Stimulated activated CD8-positive, alpha-beta memory T cell treated with anti-CD3 and anti-CD28 coated beads, Interleukin-2, amount 100 ng/mL, for 48 hours (primary cell): ENCODE results near the gene ABCC1.
"Not testable (repeated sequence)": the region's sequence is repeated elsewhere in the genome, so short reads cannot be mapped to it uniquely, and the experiment has no call there.

Experiments used
- DNase-seq, 2 donors: peaks; one replicate each; pipeline ENCODE4 v3.0.0-alpha.2; 2020; ENCODE audit warnings: low read depth in 2 of 2

The ABCC1 gene

GRCh38 chr16:15946257-15947044, 3.0 kb upstream of the ABCC1 start:
- DNase-seq: no peak

DNA sequence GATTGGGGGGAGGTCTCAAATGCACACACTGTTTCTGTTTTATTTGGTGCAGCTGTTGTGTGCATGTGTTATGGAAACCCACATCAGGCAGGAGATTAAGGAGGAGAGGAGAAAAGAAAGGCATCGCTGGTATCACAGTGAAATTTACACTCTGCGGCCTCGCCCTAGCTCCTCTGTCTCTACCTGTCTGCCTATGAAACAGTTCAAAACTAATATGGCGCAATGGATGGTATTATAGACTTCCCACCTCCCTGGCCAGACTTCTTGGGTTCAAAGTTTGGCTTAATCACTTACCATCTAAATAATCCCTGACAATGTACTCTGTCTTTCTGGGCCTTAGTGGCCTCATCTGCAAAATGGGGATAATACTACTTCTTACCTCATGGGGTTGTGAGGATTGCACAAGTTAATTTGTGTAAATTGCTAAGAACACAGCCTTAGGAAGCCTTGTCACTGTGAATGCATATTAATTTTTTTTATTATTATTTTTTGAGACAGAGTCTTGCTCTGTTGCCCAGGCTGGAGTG, 1.4 kb upstream of the ABCC1 start:
- DNase-seq: no peak

- DNase-seq: no peak
These were observed 745 bp upstream of the ABCC1 start for GRCh38 chr16:15948532-15949209.

DNA sequence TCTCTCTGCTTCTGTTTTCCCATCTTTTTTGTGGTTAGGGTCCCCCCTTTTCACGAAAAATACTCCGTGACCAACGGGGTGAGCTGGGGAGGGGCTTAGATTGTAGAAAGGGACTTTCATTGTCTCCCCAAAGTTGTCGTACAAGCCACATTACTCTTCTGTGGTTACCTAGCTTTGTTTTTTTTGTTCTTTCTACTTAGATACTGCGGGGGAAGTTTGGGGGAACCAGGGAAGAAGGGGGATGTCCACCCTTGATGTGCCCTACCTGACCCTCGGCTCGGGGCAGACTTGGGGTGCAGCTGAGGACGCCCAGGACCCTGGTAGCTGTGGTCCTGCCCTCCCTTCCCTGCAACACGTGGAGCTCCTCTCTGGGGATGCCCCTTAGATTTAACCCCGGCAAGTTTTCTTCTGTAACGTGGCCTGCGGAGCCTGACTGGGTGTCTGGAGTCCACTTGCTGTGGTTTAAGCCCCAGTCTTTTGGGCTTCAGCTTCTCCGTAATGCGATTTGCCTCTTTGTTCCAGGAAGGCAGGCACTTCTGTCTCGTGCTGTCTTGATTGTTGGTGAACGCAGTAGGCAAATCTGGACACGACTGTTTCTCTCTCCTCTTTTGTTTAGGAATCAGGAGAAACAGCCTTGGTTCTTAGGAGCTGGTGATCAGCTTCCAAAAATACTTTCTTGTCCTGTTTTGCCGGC, 892 bp downstream of the ABCC1 start:
- DNase-seq: peak; percentile 13 to 31

DNA sequence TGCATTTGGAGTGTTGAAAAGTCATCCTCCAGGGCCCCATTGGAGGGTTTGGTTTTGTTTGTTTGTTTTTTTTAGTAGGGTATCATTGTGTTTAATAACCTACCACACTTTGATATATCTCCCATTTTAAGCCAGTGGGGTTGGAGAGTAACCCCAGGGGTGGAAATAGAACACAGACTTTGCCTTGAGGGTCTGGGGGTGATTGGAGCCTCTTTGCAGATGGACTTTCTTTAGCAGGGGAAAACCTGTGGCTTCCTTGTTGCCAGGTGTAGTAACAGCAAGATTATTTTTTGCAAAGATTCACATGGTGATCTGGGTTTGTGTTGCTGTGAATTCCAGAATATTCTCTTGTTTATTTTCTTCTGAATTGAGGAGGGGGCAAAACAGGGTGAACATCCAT, 1.5 kb downstream of the ABCC1 start:
- DNase-seq: no peak

DNA sequence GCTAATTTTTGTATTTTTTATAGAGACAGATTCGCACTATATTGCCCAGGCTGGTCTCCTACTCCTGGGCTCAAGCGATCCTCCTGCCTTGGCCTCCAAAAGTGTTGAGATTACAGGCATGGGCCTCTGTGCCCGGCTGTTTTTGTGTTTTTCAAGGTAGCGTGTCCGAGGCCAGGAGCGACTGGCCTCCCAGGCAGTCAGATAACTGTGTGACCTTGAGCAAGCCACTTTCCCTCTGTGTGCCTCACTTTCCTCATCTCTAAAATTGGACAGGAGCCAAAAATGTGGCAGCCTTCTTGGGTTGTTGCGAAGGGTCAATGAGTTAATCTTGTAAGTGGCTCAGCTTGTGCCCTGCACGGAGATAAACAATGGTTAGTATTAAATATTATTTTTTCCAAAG, 2.4 kb downstream of the ABCC1 start:
- DNase-seq: no peak

GRCh38 chr16:15952265-15952711, 2.9 kb downstream of the ABCC1 start:
- DNase-seq: no peak

GRCh38 chr16:15953477-15953876, 4.1 kb downstream of the ABCC1 start:
- no peak for DNase-seq

- no peak for DNase-seq
These were observed 4.8 kb downstream of the ABCC1 start for GRCh38 chr16:15953929-15954813.

- no peak for DNase-seq
These were observed 5.4 kb downstream of the ABCC1 start for GRCh38 chr16:15954814-15955151.

DNA sequence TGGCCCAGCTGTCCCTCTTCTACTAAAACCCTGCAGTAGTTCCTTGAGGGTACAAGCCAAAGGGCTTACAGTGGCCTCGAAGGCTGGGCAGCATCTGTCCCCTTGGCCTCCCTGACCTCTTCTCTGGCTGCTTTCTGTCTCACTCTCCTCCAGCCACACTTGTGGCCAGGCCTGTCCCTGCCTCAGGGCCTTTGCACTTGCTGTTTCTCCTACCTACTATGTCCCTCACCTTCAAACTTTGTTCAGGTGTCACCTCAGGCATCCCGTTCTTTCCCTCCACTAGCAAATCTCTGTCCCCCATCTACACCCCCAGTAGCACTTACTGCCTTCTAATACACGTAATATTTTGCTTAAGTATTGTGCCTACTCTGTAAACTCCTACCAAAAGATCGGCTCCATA, 6.0 kb downstream of the ABCC1 start:
- DNase-seq: no peak

GRCh38 chr16:15956106-15956505, 6.7 kb downstream of the ABCC1 start:
- DNase-seq: not testable (repeated sequence)

- peak in 1 of 2 donors; percentile 14 for DNase-seq
These were observed 9.4 kb downstream of the ABCC1 start for GRCh38 chr16:15958703-15959348.

- no peak for DNase-seq
These were observed 10.9 kb downstream of the ABCC1 start for GRCh38 chr16:15960124-15960971.

GRCh38 chr16:15961060-15961511, 11.7 kb downstream of the ABCC1 start:
- peak in 1 of 2 donors; percentile 50 for DNase-seq

DNA sequence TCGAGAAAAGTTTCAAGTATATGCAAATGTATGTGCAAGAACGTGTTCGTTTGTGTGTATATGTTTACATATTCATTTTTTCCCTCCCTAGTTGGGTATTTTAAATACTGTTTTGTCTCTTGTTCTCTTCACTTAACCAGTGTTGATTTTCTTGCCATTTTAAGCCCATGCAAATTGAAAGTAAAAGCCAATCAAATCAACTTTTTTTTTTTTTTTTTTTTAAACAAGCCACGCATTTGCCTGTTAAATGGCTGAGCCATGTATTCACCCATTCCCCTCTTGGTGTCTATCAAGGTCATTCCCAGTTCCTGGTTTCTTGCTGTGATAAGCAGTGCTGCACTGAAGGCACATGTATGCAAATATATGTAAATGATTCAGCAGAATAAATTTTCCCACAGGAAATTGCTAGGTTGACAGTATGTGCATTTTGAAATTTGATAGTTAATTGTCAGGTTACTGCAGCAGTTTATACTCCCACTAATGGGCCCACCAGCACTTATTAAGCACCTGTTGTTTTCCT, 12.2 kb downstream of the ABCC1 start:
- no peak for DNase-seq

DNA sequence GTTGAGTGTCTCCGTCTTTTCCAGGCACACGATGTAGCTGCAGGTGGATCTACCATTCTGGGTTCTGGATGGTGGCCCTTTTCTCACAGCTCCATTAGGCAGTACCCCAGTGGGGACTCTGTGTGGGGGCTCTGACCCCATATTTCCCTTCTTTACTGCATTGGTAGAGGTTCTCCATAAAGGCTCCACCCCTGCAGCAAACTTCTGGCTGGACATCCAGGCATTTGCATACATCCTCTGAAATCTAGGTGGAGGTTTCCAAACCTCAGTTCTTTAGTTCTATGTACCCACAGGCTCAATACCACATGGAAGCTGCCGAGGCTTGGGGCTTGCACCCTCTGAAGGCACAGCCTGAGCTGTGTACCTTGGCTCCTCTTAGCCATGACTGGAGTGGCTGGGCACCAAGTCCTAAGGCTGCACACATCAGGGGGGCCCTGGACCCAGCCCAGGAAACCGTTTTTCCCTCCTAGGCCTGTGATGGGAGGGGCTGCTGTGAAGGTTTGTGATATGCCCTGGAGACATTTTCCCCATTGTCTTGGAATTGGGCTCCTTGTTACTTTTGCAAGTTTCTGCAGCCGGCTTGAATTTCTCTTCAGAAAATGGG, 14.0 kb downstream of the ABCC1 start:
- DNase-seq: no peak

GRCh38 chr16:15966420-15966819, 17.0 kb downstream of the ABCC1 start:
- DNase-seq: no peak

GRCh38 chr16:15966836-15967546, 17.6 kb downstream of the ABCC1 start:
- DNase-seq: no peak
